ENCODE results near the gene NT5DC1.

The NT5DC1 gene

GRCh38 chr6:116244284-116244683 lies 143.6 kb downstream of the NT5DC1 start:
- DNase-seq (ENCODE audit: low spot score), result no peak

GRCh38 chr6:116246089-116246488 lies 145.4 kb downstream of the NT5DC1 start:
- no peak for DNase-seq (ENCODE audit: low spot score)

GRCh38 chr6:116247285-116247684 lies 146.6 kb downstream of the NT5DC1 start:
- no peak for DNase-seq (ENCODE audit: low spot score)

DNA sequence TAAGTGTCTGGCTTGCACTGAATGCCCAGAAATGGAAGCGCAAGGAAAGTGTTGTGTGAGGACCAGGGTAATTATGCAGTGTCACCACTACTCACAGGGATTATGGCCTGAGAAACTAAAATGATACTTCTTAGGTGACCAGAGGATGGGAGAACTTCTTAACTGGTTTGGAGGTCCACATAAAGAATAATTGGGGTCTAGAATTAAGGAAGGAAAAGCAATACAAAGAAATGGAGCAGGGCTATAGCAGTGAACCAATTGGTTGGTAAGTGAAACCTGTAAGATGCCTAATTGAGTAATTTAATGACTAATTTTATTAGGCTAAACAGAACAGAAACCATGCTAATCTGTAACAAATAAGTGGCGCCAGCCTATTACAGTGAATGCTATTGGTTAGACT lies 147.9 kb downstream of the NT5DC1 start:
- no peak for DNase-seq (ENCODE audit: low spot score)

- peak; percentile 64 for DNase-seq (ENCODE audit: low spot score)
Measured at GRCh38 chr6:116251568-116252384, 151.1 kb downstream of the NT5DC1 start.

- DNase-seq (ENCODE audit: low spot score), result no peak
Measured at GRCh38 chr6:116253188-116253504, 152.5 kb downstream of the NT5DC1 start.

DNA sequence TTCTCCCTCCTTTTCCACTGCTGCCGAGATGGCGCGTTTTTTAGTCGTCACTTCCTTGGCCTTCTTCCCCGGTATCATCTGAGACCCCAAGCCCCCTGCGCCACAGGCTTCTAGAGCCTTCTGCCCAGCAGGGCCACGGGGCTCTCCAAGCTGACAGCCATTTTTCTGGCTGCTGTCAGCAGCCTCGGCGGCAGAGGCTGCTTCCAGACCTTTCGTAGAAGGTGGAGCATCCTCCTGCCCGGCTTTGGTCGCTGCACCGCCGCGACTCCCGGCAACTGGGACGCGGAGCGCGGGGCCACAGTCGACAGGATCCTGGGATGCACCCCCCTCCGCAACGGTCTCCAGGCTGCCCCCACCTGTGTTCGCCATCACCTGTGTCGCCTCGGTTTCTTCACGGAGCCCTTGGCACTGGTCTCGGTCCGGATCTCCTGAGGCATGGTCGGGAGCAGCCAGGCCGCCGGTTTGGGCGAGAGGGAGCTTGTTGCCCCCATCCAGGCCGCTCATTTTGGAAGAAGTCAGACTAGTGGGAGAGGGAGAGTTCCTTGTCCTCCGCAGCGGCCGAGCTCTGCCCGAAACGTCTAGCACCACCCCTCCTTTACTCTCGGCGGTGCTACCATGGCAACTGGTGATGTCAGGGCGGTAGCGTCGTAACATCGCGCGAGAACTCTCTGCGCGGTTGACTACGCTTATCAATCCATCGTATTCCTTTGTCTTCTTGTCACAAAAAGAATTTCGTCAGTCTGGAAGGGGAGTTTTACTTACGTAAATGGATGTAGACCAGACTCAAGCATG lies 153.0 kb downstream of the NT5DC1 start, which contains the start of gene TSPYL4:
Gene TSPYL4 (minus strand): TSS at position 571 of the 792 bp plus-strand sequence. CDS start 67 bp downstream, at position 504.
- DNase-seq (ENCODE audit: low spot score), result peak; percentile 94

DNA sequence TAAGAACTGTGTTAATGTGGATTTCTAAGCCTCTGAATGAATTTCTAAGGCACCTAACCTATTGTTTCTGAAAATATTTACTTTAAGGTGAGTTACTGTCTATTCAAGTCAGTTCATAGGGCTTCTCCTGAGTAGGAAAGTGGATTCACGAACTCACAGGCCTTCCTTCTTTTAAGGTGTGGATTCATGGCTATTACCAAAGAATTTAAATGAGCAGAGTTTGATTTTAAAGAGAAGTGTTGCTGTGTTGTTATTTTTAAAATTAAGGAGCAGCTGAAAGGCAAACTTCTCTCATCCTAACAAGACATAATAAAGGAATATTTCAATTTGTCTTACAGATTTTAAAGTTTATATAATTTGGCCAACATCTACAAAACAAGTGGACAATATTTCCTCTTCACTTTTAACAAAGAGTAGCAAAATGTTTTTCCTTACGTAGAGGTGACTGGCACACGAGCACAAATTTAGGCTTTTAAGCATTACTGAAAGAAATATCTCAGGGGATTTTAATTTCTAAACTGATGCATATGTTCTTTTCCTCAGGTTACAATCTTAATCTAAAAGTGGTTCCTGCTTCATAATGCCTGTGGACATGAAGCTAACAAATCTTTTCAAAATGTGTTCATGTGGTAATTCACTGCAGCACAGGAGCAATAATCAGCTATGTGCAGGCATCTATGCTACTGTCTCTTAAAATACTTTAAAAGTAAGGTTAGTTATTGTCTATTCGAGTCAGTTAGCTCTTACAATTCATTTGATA lies 153.8 kb downstream of the NT5DC1 start:
- DNase-seq (ENCODE audit: low spot score), result no peak

- DNase-seq (ENCODE audit: low spot score), result no peak
Measured at GRCh38 chr6:116255246-116255800, 154.7 kb downstream of the NT5DC1 start.

DNA sequence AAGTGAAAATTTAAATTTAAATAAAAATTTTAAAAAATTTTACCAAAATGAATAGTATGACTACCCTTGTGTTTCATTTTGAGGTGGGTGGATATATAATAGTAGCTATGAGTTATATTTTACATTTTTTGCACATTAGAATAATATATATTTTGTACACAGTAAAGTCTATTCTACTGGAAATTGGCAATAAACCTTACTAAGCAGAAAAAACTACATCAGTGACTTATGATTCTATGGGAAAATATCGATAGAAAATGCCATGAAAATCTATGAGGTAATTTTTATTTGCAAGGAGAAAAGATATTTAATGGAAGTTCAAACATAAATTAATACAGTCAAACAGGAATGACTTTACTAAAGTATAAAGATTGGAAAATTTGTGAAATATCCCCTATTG lies 156.0 kb downstream of the NT5DC1 start:
- DNase-seq (ENCODE audit: low spot score), result no peak

DNA sequence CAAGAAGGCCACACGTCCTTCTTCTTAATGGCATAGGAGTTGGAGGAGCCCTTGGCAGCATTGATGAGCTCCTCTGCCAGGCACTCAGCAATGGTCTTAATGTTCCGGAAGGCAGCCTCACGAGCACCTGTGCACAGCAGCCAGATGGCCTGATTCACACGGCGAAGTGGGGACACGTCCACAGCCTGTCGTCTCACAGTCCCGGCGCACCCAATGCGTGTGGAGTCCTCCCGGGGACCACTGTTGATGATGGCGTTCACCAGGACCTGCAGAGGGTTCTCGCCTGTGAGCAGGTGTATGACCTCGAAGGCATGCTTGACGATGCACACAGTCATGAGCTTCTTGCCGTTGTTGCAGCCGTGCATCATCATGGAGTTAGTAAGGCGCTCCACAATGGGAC lies 157.9 kb downstream of the NT5DC1 start:
- DNase-seq (ENCODE audit: low spot score), result no peak

DNA sequence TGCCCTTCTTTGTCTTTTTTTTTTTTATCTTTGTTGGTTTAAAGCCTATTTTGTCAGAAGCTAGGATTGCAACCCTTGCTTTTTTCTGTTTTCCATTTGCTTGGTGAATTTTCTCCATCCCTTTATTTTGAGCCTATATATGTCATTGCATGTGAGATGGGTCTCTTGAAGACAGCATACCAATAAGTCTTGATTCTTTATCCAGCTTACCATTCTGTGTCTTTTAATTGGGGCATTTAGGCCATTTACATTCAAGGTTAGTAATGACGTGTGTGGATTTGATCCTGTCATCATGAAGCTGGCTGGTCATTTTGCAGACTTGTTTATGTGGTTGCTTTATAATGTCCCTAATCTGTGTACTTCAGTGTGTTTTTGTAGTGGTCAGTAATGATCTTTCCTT lies 162.7 kb downstream of the NT5DC1 start:
- no peak for DNase-seq (ENCODE audit: low spot score)

DNA sequence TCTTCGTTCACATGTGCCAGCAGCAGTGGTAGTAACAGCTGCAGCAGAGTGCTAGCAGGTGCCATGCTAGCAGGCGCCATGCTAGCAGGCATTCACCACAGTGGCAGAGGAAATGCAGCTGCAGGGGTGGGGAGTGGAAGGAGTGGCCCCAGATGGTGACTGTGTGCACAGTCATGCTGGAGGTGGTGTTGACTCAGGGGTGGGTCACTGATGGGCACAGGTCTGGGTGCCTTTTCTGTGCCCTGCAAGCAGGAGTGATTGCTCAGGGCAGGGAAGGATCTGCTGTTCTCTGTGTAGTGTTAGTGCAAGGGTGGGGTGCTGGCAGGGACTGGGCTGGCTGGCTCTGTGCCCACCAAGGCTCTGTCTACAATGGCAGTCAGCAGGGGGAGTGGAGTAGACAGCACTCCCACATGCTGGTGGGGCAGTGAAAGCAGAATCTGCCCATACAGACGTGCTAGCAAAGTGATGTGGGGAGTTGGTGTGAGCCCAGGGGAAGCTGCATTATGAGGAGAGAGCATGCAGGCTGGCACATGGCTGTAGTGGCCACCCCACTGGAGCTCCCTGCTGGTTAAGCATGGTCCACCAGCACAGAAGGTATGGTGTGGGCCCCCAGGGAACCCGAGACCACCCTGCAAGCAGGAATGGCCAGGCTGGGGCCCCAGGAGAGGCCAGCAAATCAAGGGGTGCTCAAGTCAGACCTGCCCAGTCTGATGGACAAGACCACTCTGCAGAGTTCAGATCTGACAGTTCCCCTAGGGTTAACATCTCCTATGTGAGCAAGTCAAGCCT lies 164.6 kb downstream of the NT5DC1 start:
- no peak for DNase-seq (ENCODE audit: low spot score)

GRCh38 chr6:116266803-116267202 lies 166.2 kb downstream of the NT5DC1 start:
- DNase-seq (ENCODE audit: low spot score), result no peak

GRCh38 chr6:116267836-116268588 lies 167.4 kb downstream of the NT5DC1 start:
- no peak for DNase-seq (ENCODE audit: low spot score)

GRCh38 chr6:116268589-116269293 lies 168.1 kb downstream of the NT5DC1 start:
- peak; percentile 73 for DNase-seq (ENCODE audit: low spot score)

- no peak for DNase-seq (ENCODE audit: low spot score)
Measured at GRCh38 chr6:116271149-116271708, 170.6 kb downstream of the NT5DC1 start.

DNA sequence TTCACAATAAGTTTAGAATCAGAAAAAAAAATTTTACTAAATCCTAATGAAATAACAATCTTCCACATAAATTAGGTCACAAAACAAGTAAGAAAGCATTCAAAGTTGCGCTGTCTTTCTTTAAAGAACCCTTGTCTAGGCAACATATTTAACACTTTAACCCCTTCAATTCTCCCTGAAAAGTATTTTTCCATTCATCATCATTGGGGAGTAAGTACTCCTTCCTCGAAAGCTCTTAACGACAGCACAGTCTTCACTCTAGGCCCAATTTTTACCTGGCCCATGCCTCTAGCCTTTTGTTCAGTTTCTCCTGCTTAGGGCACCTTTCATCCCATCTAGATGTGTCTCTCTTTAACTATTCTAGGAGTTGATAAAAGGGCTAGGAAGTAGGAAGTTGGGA lies 176.5 kb downstream of the NT5DC1 start:
- no peak for DNase-seq (ENCODE audit: low spot score)

- DNase-seq (ENCODE audit: low spot score), result no peak
Measured at GRCh38 chr6:116278481-116278829, 177.8 kb downstream of the NT5DC1 start.

- DNase-seq (ENCODE audit: low spot score), result no peak
Measured at GRCh38 chr6:116278854-116279231, 178.2 kb downstream of the NT5DC1 start.

Data from AG08395 (cell line).